GM12892 (cell line): ENCODE data around the gene MED22.

Source experiments
- POLR2A ChIP-seq: IDR thresholded peaks from 2 replicates; pipeline ENCODE4 v1.6.1; 2011; ENCODE audit warnings: low read depth, low read length, control low read depth
- POLR2AphosphoS5 ChIP-seq: IDR thresholded peaks from 2 replicates; pipeline ENCODE4 v1.6.1; 2011; ENCODE audit warnings: low read depth, low read length, control low read depth

DNA sequence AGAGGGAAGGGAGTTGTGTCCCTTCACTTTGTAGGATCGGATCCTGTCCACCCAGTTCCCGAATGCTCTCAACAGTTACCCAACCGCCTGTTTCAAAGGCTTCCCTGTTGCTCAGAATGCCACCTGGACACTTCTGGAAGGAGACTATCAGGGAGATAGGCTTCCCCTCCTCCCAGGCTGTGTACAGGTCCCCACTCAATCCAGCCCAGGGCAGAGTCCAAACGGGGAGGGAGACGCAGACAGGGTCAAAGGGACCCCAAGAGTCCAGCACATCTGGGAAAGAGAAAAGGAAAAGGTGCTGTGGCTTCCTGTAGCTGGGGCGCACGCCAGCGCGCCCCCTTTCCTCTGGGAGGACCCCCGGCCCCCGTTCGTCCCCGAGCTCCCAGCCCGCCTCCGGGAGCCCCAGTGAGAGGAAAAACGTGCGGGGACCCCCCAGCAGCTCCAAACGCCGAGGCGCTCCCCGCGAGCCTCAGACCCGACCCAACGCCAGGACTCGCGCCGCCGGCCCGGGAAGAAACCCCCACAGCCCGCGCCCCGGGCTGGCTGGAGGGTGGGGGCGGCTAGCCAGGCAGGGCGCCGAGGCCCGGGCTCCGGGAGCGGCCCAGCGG, 27.3 kb upstream of the MED22 start:
- TF ChIP-seq POLR2AphosphoS5 (no peak), POLR2A (no peak)
